HepG2 (cell line): ENCODE data around the gene TLE5. TPM values are rescaled to one million over a fixed set of nuclear protein-coding genes. Genes with fewer than 3 reads are reported as not detected.
A peak's percentile ranks its signal among the peaks of the same experiment; 100 is the strongest.

Experiments
- NFIB ChIP-seq: sonication (generic); formaldehyde crosslinking; IDR thresholded peaks from 2 replicates; pipeline ENCODE4 v1.9.0; 2021; ENCODE audit warnings: missing genetic modification reagents, mild to moderate bottlenecking, borderline replicate concordance
- NR2F6 ChIP-seq, 2 experiments: IDR thresholded peaks; 2 replicates each; pipeline ENCODE4 v1.6.1; 2016; ENCODE audit warnings: antibody characterized with exemption in 1 of 2, mild to moderate bottlenecking in 1 of 2
- PHF21A ChIP-seq: sonication (generic); formaldehyde crosslinking; IDR thresholded peaks from 2 replicates; pipeline ENCODE4 v1.5.0; 2020; ENCODE audit warnings: mild to moderate bottlenecking, missing genetic modification reagents
- SP1 ChIP-seq, 2 experiments: fragments of 450-650 bp in 1 of 2; sonication (generic) in 1 of 2; formaldehyde crosslinking in 1 of 2; IDR thresholded peaks; 2 replicates each; pipeline versions ENCODE4 v1.4.0 to v1.6.1; 2016 to 2020; ENCODE audit warnings: missing genetic modification reagents in 1 of 2
- SP5 ChIP-seq: IDR thresholded peaks from 2 replicates; pipeline ENCODE4 v1.6.1; 2016; ENCODE audit warnings: low read depth, borderline replicate concordance
- TBX2 ChIP-seq: sonication (generic); formaldehyde crosslinking; IDR thresholded peaks from 2 replicates; pipeline ENCODE4 v1.5.0; 2020; ENCODE audit warnings: missing genetic modification reagents, mild to moderate bottlenecking, borderline replicate concordance
- ZFP37 ChIP-seq: sonication (generic); formaldehyde crosslinking; IDR thresholded peaks from 2 replicates; pipeline ENCODE4 v1.4.0; 2020; ENCODE audit warnings: missing genetic modification reagents, borderline replicate concordance
- ZFY ChIP-seq: sonication (generic); formaldehyde crosslinking; IDR thresholded peaks from 2 replicates; pipeline ENCODE4 v1.4.0; 2020; ENCODE audit warnings: missing genetic modification reagents
- ZMYM3 ChIP-seq: sonication (generic); formaldehyde crosslinking; IDR thresholded peaks from 2 replicates; pipeline ENCODE4 v1.5.1; 2020; ENCODE audit warnings: mild to moderate bottlenecking, missing genetic modification reagents
- ZNF101 ChIP-seq: sonication (generic); formaldehyde crosslinking; IDR thresholded peaks from 2 replicates; pipeline ENCODE4 v1.4.0; 2020; ENCODE audit warnings: mild to moderate bottlenecking, low read depth, missing genetic modification reagents, borderline replicate concordance
- ZNF367 ChIP-seq: sonication (generic); formaldehyde crosslinking; IDR thresholded peaks from 2 replicates; pipeline ENCODE4 v1.4.0; 2020; ENCODE audit warnings: missing genetic modification reagents, borderline replicate concordance
- ZNF83 ChIP-seq: sonication (generic); formaldehyde crosslinking; IDR thresholded peaks from 2 replicates; pipeline ENCODE4 v1.4.0; 2020; ENCODE audit warnings: missing genetic modification reagents, mild to moderate bottlenecking, borderline replicate concordance
- polyA plus RNA-seq, 8 experiments: library from polyadenylated mRNA; depleted of rRNA in 3 of 8; stranded (reverse) in 7 of 8; unstranded in 1 of 8; fragments of >200 nt; fragmentation: Illumina TruSeq in 4 of 8; extraction: Trizol in 4 of 8; gene quantifications; 2 replicates each; pipeline versions ENCODE4 v1.2.1 to v1.2.3, GENCODE V29; 2011 to 2016; ENCODE audit warnings: low read depth in 4 of 8, missing spikeins in 1 of 8, mixed read lengths in 1 of 8; ENCODE audit not compliant: insufficient read depth in 1 of 8
- total RNA-seq, 5 experiments: library from RNA; depleted of rRNA; stranded (reverse); fragments of >200 nt; fragmentation: Illumina TruSeq; extraction: Trizol; gene quantifications; 2 replicates each; pipeline ENCODE4 v1.2.3, GENCODE V29; 2016; ENCODE audit warnings: low read depth in 1 of 5
- TF ChIP-seq, protein P1 (sequence below): IDR thresholded peaks from 2 replicates; pipeline ENCODE4 v1.6.1; 2016; ENCODE audit warnings: low read depth
- TF ChIP-seq, protein P2 (sequence below): sonication (generic); formaldehyde crosslinking; IDR thresholded peaks from 2 replicates; pipeline ENCODE4 v1.5.0; 2020; ENCODE audit warnings: missing genetic modification reagents
- TF ChIP-seq, protein P3 (sequence below): sonication (generic); formaldehyde crosslinking; conservative IDR thresholded peaks from 2 replicates; pipeline ENCODE4 v1.4.0; 2020; ENCODE audit warnings: mild to moderate bottlenecking, missing genetic modification reagents, moderate library complexity

TLE5 gene
- total and polyA plus RNA-seq, 2 of the 13 experiments (the other 11 are each of a cell fraction or from before 2014, with no cell fraction given): 62.8 to 189 TPM

DNA sequence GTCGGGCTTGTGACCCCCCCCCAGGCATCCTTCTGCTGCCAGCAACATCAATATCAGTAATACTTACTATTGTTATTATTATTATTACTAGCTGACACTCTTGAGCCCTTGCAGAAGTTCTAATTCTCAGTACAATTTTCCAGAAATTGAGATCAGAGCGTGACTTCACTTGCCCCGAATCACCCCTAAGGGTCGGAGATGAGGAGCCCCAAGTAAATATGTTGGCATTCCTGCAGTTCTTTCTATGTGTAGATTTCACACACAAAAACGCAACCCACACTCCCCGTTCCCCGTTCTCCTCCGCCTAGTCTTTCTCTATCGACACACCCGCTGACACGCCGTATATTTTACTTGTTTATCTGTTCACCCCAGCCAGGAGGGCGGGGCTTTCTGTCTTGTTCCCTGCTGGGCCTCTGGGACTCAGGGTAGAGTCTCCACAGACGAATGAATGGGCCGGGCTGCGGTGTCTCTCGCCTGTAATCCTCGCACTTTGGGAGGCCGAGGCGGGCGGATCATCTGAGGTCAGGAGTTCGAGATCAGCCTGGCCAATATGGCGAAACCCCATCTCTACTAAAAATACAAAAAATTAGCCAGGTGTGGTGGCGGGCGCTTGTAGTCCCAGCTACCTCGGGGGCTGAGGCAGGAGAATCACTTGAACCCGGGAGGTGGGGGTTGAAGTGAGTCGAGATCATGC lies 14.7 kb downstream of the TLE5 start (continued):
- TF ChIP-seq ZNF367 (no peak), NFIB (no peak), ZFY (CRISPR knock-in tag) (0 out of 2 replicates have a peak, but pooled peaks have one; percentile 21), PHF21A (CRISPR knock-in tag) (peak; percentile 48; the same call in 1 of the 2 replicates), SP1 (IDR thresholded peaks at IDR 0.05) (no peak), SP1 (CRISPR knock-in tag; IDR thresholded peaks at IDR 0.05) (no peak), TBX2 (no peak), ZFP37 (CRISPR knock-in tag) (no peak), NR2F6 (IDR thresholded peaks at IDR 0.05) (no peak), NR2F6 (CRISPR knock-in tag; IDR thresholded peaks at IDR 0.05) (0 out of 2 replicates have a peak, but pooled peaks have one; percentile 5), ZNF101 (CRISPR knock-in tag) (no peak), ZMYM3 (CRISPR knock-in tag) (peak; percentile 54), ZNF83 (CRISPR knock-in tag) (no peak), SP5 (peak; percentile 58; the same call in 1 of the 2 replicates)
- TF ChIP-seq, protein P1, sequence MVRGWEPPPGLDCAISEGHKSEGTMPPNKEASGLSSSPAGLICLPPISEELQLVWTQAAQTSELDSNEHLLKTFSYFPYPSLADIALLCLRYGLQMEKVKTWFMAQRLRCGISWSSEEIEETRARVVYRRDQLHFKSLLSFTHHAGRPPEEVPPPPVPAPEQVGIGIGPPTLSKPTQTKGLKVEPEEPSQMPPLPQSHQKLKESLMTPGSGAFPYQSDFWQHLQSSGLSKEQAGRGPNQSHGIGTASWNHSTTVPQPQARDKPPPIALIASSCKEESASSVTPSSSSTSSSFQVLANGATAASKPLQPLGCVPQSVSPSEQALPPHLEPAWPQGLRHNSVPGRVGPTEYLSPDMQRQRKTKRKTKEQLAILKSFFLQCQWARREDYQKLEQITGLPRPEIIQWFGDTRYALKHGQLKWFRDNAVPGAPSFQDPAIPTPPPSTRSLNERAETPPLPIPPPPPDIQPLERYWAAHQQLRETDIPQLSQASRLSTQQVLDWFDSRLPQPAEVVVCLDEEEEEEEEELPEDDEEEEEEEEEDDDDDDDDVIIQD (CRISPR knock-in tag): 0 out of 2 replicates have a peak, but pooled peaks have one; percentile 17
- TF ChIP-seq, protein P2, sequence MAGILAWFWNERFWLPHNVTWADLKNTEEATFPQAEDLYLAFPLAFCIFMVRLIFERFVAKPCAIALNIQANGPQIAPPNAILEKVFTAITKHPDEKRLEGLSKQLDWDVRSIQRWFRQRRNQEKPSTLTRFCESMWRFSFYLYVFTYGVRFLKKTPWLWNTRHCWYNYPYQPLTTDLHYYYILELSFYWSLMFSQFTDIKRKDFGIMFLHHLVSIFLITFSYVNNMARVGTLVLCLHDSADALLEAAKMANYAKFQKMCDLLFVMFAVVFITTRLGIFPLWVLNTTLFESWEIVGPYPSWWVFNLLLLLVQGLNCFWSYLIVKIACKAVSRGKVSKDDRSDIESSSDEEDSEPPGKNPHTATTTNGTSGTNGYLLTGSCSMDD: no peak
- TF ChIP-seq, protein P3, sequence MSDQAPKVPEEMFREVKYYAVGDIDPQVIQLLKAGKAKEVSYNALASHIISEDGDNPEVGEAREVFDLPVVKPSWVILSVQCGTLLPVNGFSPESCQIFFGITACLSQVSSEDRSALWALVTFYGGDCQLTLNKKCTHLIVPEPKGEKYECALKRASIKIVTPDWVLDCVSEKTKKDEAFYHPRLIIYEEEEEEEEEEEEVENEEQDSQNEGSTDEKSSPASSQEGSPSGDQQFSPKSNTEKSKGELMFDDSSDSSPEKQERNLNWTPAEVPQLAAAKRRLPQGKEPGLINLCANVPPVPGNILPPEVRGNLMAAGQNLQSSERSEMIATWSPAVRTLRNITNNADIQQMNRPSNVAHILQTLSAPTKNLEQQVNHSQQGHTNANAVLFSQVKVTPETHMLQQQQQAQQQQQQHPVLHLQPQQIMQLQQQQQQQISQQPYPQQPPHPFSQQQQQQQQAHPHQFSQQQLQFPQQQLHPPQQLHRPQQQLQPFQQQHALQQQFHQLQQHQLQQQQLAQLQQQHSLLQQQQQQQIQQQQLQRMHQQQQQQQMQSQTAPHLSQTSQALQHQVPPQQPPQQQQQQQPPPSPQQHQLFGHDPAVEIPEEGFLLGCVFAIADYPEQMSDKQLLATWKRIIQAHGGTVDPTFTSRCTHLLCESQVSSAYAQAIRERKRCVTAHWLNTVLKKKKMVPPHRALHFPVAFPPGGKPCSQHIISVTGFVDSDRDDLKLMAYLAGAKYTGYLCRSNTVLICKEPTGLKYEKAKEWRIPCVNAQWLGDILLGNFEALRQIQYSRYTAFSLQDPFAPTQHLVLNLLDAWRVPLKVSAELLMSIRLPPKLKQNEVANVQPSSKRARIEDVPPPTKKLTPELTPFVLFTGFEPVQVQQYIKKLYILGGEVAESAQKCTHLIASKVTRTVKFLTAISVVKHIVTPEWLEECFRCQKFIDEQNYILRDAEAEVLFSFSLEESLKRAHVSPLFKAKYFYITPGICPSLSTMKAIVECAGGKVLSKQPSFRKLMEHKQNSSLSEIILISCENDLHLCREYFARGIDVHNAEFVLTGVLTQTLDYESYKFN (CRISPR knock-in tag): peak; percentile 32; the same call in 1 of the 2 replicates
- TF ChIP-seq, all 625 proteins: peak for 31
